GM18861 (cell line): Measurements from ENCODE around the gene FNDC3B.

Experiments
- ATAC-seq: cut with Tn5 transposase; IDR thresholded peaks from one replicate; pipeline ENCODE4 v1.9.1; 2021; ENCODE audit not compliant: unreplicated experiment

FNDC3B gene

DNA sequence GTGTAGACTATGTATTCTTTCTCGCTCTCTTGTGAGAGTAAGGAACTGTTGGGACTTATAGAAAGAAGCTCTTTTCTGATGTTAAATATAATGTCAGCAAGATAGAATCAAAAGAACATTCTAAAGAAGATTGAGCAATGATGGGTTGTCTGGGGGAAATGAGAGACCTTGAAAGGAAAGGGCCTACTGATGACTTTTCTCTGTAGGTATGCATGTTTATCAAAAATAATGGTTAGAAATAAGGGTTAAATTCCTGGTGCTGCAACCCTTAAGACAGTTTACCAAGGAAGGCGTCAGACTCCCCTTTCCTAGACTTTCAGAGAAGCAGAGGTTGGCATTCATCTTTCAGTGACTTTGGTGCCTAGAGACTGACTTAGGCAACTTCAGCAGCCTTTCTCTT lies 339.1 kb downstream of the FNDC3B start:
- ATAC-seq, result no peak

DNA sequence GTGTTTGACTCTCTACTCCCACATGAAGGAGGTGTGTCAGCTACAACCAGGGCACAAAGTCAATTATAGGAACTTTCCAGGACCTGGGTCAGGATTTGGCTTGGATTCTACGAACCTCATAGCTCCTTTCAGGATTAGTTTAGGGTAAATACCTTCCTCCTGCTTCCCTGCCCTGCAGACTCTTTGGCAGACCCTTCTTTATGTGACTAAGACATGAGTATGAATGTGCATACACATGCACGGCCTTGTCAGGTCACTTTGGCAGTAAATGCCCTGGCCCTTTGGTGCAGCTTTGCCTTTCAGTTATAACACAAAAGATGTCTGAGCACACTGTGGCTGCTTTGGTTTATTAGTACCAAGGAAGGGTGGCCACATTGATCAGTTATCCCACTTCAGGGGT lies 340.0 kb downstream of the FNDC3B start:
- no peak for ATAC-seq

GRCh38 chr3:172380632-172381031 lies 341.3 kb downstream of the FNDC3B start:
- ATAC-seq, result no peak

GRCh38 chr3:172383306-172383796 lies 344.0 kb downstream of the FNDC3B start:
- no peak for ATAC-seq

- no peak for ATAC-seq
These were observed 345.5 kb downstream of the FNDC3B start for GRCh38 chr3:172384836-172385235.

DNA sequence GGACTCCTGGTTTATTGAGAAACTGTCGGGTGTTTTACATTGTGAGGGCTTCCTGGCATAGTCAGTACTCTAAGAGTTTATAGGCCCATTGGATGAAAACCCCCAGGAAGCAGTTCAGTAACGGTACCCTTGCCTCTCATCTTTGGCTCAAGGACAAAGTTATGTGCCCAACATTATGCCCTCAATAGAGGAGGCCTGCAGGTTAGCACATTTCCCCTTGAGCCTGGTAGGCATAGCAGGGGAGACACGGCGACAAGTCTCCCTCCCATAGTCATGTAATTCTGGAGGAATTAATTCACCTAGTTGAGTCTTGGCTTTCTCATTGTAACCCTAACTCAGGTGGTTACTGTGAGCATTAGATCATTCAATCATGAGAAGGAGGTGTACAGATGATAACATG lies 348.4 kb downstream of the FNDC3B start:
- ATAC-seq, result no peak

- ATAC-seq, result no peak
These were observed 349.2 kb downstream of the FNDC3B start for GRCh38 chr3:172388412-172389078.

DNA sequence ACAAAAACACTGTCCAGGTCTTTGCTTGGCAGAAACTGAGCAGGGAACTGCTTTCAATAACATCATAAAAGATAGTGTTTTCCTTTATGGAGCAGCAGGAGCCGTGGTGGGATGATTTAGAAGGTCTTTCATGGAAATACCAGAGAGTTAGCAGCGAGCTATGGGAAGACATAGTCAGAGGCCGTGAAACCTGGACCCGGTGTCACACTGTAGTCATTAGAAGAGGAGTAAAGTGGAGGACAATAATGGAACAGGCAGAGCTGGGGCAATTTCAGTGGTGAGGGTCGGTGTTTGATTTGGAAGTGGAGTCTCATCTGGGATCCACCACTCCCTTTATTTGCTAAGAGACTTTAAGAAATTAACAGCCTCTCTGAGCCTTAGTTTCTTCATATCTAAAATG lies 351.4 kb downstream of the FNDC3B start:
- no peak for ATAC-seq

GRCh38 chr3:172391592-172392302 lies 352.4 kb downstream of the FNDC3B start:
- ATAC-seq, result no peak

DNA sequence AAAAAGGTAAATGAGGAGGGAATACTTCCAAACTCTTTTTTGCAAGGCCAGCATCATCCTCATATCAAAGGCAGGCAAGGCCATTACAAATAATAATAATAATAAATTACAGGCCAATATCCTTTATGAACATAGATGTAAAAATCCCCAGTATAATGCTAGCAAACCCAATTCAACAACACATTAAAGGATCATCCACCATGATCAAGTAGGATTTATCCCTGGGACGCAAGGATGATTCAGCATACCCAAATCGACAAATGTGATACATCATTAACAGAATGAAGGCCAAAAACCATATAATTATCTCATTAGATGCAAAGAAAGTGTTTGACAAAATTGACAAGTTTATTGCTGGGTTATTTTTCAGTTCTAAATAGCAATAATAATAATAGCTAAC lies 355.3 kb downstream of the FNDC3B start:
- no peak for ATAC-seq

GRCh38 chr3:172396400-172396799 lies 357.0 kb downstream of the FNDC3B start:
- ATAC-seq, result no peak

- no peak for ATAC-seq
These were observed 358.5 kb downstream of the FNDC3B start for GRCh38 chr3:172397716-172398405.

DNA sequence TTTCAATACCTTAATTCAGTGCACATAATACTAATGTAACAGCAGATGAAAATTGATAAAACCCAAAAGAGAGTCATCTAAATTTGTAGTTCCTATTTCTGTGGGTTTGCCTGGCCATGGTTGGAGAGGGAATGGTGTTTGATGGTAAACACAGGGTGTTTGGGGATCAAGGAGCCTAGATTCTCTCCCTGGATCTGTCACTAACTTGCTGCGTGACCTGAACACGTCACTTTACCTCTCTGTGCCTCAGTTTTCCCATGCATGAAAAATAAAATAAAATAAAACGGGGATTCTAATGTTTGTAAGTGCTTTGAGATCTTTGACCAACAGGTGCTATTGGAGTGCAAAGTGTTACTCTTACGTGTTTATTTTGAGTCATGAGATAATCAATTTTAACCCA lies 359.1 kb downstream of the FNDC3B start:
- ATAC-seq, result no peak

- no peak for ATAC-seq
These were observed 362.7 kb downstream of the FNDC3B start for GRCh38 chr3:172402090-172402489.

DNA sequence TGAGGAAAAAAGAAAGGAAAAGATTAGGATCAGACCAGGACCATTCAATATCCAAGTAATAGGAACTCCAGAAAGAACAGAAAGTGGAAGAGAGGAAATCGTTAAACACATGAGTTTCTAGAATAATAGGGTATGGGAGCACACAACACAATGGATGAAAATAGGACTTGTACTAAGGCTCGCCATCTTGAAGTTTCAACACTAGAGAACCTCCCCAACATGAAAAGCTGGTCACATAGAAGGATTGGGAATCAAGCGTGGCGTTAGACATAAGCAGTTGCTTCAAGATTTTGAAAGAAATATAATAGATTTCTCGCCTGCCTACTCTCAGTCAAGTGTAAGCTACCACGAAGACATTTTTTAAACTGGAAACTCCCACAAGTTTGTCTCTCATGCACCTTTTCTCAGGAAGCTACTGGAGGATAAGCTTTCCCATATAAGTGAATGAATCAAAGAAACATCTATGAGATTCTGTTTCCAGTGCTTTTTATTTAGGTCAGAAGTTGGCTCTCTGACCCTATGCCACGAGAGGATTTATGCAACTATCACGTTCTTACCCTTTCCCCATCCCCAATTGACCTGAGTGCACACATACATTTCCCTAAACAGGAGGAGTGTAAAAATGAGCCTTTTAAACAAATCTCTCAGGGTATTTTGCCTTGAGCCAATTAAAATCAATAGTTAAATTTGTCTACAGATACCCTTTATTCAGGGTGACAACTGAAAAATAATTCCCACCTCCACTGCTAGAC lies 363.7 kb downstream of the FNDC3B start:
- no peak for ATAC-seq

GRCh38 chr3:172404237-172404962 lies 365.0 kb downstream of the FNDC3B start:
- ATAC-seq, result no peak

DNA sequence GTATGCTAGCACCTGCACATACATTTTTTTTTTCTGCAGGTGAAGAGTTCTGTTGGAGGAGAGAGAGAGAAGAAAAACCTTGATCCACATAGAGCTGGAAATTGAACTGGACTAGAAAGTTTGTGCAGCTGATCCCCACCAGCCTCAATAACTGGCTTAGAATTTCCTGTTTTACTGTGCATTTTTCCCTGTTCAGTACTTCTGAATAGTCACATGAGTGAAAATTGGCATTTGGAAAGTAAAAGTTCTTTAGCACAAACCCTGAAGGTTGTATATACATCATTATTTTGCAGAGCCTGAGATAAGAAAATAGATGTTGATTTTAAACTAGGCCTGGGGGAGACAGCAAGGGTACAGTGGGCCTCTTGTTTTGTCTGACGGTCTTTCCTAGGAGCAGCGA lies 366.5 kb downstream of the FNDC3B start:
- no peak for ATAC-seq

DNA sequence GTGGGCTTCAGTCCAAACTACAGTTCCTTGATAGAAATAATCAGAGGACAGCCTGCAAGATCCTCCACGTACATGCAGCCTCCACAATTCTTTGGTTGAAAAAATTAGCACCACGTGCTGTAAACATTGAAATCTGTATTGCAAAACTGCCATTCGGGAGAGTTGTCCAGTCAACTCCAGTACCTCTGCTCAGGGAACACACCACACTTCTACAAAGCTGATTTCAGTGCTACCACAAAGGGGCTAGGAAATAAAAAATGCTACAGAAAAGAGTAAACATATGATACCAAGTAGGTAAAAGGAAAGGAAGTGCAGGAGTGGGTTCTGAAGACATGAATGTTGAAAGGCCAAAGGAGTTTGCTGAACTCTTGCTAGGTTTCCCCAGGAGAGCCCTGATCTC lies 368.5 kb downstream of the FNDC3B start:
- ATAC-seq, result no peak

- ATAC-seq, result no peak
These were observed 371.5 kb downstream of the FNDC3B start for GRCh38 chr3:172410702-172411477.

- ATAC-seq, result no peak
These were observed 372.1 kb downstream of the FNDC3B start for GRCh38 chr3:172411478-172411947.
